B cell (primary cell): ENCODE data around the gene LYSMD2. TPM values are rescaled to one million over a fixed set of nuclear protein-coding genes. Genes with fewer than 3 reads are reported as not detected.
"Not testable (repeated sequence)": the region's sequence is repeated elsewhere in the genome, so short reads cannot be mapped to it uniquely, and the experiment has no call there.

ENCODE experiments used
- ATAC-seq: fragments of 200-7000 bp; cut with Tn5 transposase; one replicate; pipeline ENCODE4 v1.10.0; 2021; ENCODE audit warnings: low read depth, mild to moderate bottlenecking, moderate number of reproducible peaks, moderate library complexity
- CTCF ChIA-PET: fragments of 350-600 bp; sonication (Branson Sonifier 250); formaldehyde crosslinking; loops from one replicate; lab custom pipeline; 2021; ENCODE audit warnings: antibody characterized with exemption, inconsistent platforms; lab: Charles Lee
- POLR2A ChIA-PET: fragments of 350-600 bp; sonication (Branson Sonifier 250); formaldehyde crosslinking; loops from one replicate; lab custom pipeline; 2021; ENCODE audit warnings: antibody characterized with exemption; lab: Charles Lee
- DNase-seq: peaks from one replicate; pipeline ENCODE4 v3.0.0; 2013
- H2AFZ ChIP-seq: 2 replicates; pipeline ENCODE4 v1.6.1; 2012; ENCODE audit warnings: mild to moderate bottlenecking, low read depth, low read length; ENCODE audit not compliant: insufficient read depth, poor library complexity, severe bottlenecking
- H3K27ac ChIP-seq, 2 donors: 1 replicate in 1 of 2; 2 replicates in 1 of 2; pipeline ENCODE4 v1.5.1; 2012 to 2013; ENCODE audit warnings: low read length in 2 of 2, mild to moderate bottlenecking in 2 of 2, moderate library complexity in 1 of 2
- H3K27me3 ChIP-seq, 4 experiments: fragments of 200-600 bp in 1 of 4; sonication (generic) in 1 of 4; replicated peaks in 1 of 4; 1 replicate in 2 of 4; 2 replicates in 2 of 4; pipeline versions ENCODE4 v1.6.1 to v1.7.0; 2013 to 2016; ENCODE audit warnings: low read length in 3 of 4, mild to moderate bottlenecking in 2 of 4, mixed read lengths in 1 of 4, moderate library complexity in 1 of 4; ENCODE audit not compliant: insufficient read depth in 4 of 4, control insufficient read depth in 3 of 4; ENCODE audit errors: control extremely low read depth in 1 of 4
- H3K36me3 ChIP-seq, 2 experiments: replicated peaks in 1 of 2; 1 replicate in 1 of 2; 2 replicates in 1 of 2; pipeline versions ENCODE4 v1.6.1 to v1.7.1; 2013; ENCODE audit warnings: low read length in 1 of 2; ENCODE audit not compliant: insufficient read depth in 2 of 2, control insufficient read depth in 1 of 2; ENCODE audit errors: control extremely low read depth in 1 of 2, extremely low read depth in 1 of 2
- H3K4me1 ChIP-seq, 2 donors: fragments of 200-600 bp in 1 of 2; sonication (generic) in 1 of 2; 1 replicate in 1 of 2; 2 replicates in 1 of 2; pipeline versions ENCODE4 v1.5.1 to v1.6.1; 2013 to 2017; ENCODE audit warnings: low read length in 2 of 2; ENCODE audit not compliant: control insufficient read depth in 2 of 2, insufficient read depth in 2 of 2
- H3K4me2 ChIP-seq: replicated peaks from 2 replicates; pipeline ENCODE3; 2012; ENCODE audit warnings: mild to moderate bottlenecking, low read depth, low read length; ENCODE audit not compliant: poor library complexity, severe bottlenecking
- H3K4me3 ChIP-seq, 5 experiments: fragments of 200-600 bp in 1 of 5; sonication (generic) in 1 of 5; 1 replicate in 3 of 5; 2 replicates in 2 of 5; pipeline versions ENCODE4 v1.5.1 to v1.7.0; 2011 to 2016; ENCODE audit warnings: low read length in 4 of 5, mild to moderate bottlenecking in 4 of 5, low read depth in 2 of 5, control low read depth in 1 of 5, moderate library complexity in 1 of 5; ENCODE audit not compliant: insufficient read depth in 1 of 5; ENCODE audit errors: control extremely low read depth in 1 of 5, extremely low read depth in 1 of 5
- H3K79me2 ChIP-seq: fragments of 200-600 bp; sonication (generic); one replicate; pipeline ENCODE4 v1.6.0; 2016; ENCODE audit warnings: low read length; ENCODE audit not compliant: control insufficient read depth, insufficient read depth
- H3K9ac ChIP-seq: fragments of 200-600 bp; sonication (generic); 2 replicates; pipeline ENCODE4 v1.6.1; 2017; ENCODE audit warnings: mild to moderate bottlenecking, low read length, moderate library complexity
- H3K9me3 ChIP-seq, 3 donors: one replicate each; pipeline versions ENCODE4 v1.6.1 to v1.7.1; 2013; ENCODE audit warnings: low read length in 2 of 3; ENCODE audit not compliant: control insufficient read depth in 2 of 3, insufficient read depth in 1 of 3; ENCODE audit errors: control extremely low read depth in 1 of 3
- H4K20me1 ChIP-seq: 2 replicates; pipeline ENCODE4 v1.6.0; 2012; ENCODE audit warnings: mild to moderate bottlenecking, low read length; ENCODE audit not compliant: insufficient read depth, control insufficient read depth, poor library complexity, severe bottlenecking
- H3K27ac Mint-ChIP-seq: one replicate; pipeline ENCODE4 v1.8.0; 2021; ENCODE audit warnings: mixed read lengths
- H3K27me3 Mint-ChIP-seq: one replicate; pipeline ENCODE4 v1.8.0; 2021; ENCODE audit warnings: mixed read lengths
- H3K4me1 Mint-ChIP-seq: one replicate; pipeline ENCODE4 v1.8.0; 2021; ENCODE audit warnings: mixed read lengths
- H3K4me3 Mint-ChIP-seq: one replicate; pipeline ENCODE4 v1.8.0; 2021; ENCODE audit warnings: mixed read lengths
- H3K9me3 Mint-ChIP-seq: one replicate; pipeline ENCODE4 v1.8.0; 2022; ENCODE audit warnings: mixed read lengths; ENCODE audit not compliant: insufficient read depth
- CTCF ChIP-seq: fragments of 200-600 bp; IDR thresholded peaks from one replicate; pipeline ENCODE4 v1.8.0; 2022; ENCODE audit warnings: antibody characterized with exemption, mild to moderate bottlenecking
- EZH2 ChIP-seq: IDR thresholded peaks from 2 replicates; pipeline ENCODE4 v1.6.1; 2012; ENCODE audit warnings: borderline replicate concordance, low read depth, mild to moderate bottlenecking, moderate library complexity, low read length; ENCODE audit not compliant: insufficient read depth, poor library complexity, severe bottlenecking
- WGBS: methylation state at CpG from one replicate; pipeline ENCODE4 v1.1.5; 2013; ENCODE audit warnings: missing lambda C conversion rate; ENCODE audit not compliant: insufficient coverage; 5-methylcytosine and 5-hydroxymethylcytosine counted together
- intact Hi-C: fragments of 100-400 bp; cut with micrococcal nuclease; formaldehyde crosslinking; loops from one replicate; pipeline ENCODE4 v1.10.0; 2022
- polyA minus RNA-seq: library from RNA; depleted of rRNA, polyadenylated mRNA; stranded (reverse); fragments of >200 nt; gene quantifications from 2 replicates; pipeline ENCODE4 v1.2.3, GENCODE V29; 2012
- polyA plus RNA-seq: library from polyadenylated mRNA; depleted of rRNA; stranded (reverse); fragments of >200 nt; gene quantifications from 2 replicates; pipeline ENCODE4 v1.2.3, GENCODE V29; 2012
- total RNA-seq, 2 donors: library from RNA; stranded (reverse); fragments of 120-200 nt in 1 of 2; gene quantifications; 1 replicate in 1 of 2; 2 replicates in 1 of 2; pipeline versions ENCODE4 v1.2.3 to v1.2.4, GENCODE V29; 2013 to 2022

LYSMD2 gene
- 48.2 and 49.4 TPM in 2 replicates for total RNA-seq
- 51.6 TPM for total RNA-seq (2013)
- 25.1 and 31.0 TPM in 2 replicates for polyA plus RNA-seq
- 24.5 and 32.2 TPM in 2 replicates for polyA minus RNA-seq

- no peaks in the 10 kb centered on the region for H3K27me3 ChIP-seq
- H3K9me3 ChIP-seq = no peaks in the 10 kb centered on the region
- peak within 1 kb of the TSS; percentile 68 to 93 (median 73) for H3K4me3 ChIP-seq
- POLR2A ChIA-PET = interaction anchor here (0.6 to 2.6 kb wide), 3 partner anchors 13 to 44 kb away, joined by 4 to 16 read pairs (median 16); partner anchors contain the start of gene TMOD2
- peak within 1 kb of the TSS; percentile 79 for H3K4me2 ChIP-seq
- peak within 1 kb of the TSS; percentile 98 for H3K4me3 Mint-ChIP-seq
- H3K36me3 ChIP-seq = peaks cover 0 to 15% of the 10 kb centered on the region in 2 experiments
- peak within 1 kb of the TSS; percentile 74 for H2AFZ ChIP-seq
- H3K27me3 Mint-ChIP-seq = no peaks in the 10 kb centered on the region
- intact Hi-C loops = loop anchor here (2.0 to 10.0 kb wide), 4 partner anchors 87 to 937 kb away; partner anchors contain the start of genes AP4E1, ATOSA and TMOD3
- peaks cover 52% of the 10 kb centered on the region for H3K4me1 Mint-ChIP-seq
- no peaks in the 10 kb centered on the region for H3K9me3 Mint-ChIP-seq
- peak within 1 kb of the TSS; percentile 95 for H3K27ac Mint-ChIP-seq
- peaks cover 46 to 51% of the 10 kb centered on the region in 2 donors for H3K4me1 ChIP-seq
- under 1% methylated on average over 66 of the region's 67 CpGs for WGBS
- DNase-seq (peak; percentile 82), ATAC-seq (peak; percentile 67)
- CTCF ChIA-PET = interaction anchor here (0.5 to 10.8 kb wide), 10 partner anchors 9 to 831 kb away, joined by 3 to 133 read pairs (median 6); no protein-coding TSS in a partner anchor
- peak within 1 kb of the TSS; percentile 73 for H3K9ac ChIP-seq
- H3K27ac ChIP-seq = peak within 1 kb of the TSS; percentile 87 to 89
- H3K79me2 ChIP-seq = peaks cover 65% of the 10 kb centered on the region
- TF ChIP-seq CTCF (no peak), EZH2 (no peak)
- H4K20me1 ChIP-seq = no peaks in the 10 kb centered on the region
Observed at GRCh38 chr15:51737522-51738305, at the start of gene LYSMD2. Gene LYSMD2, minus strand, starts transcription at chr15:51737655. Its CDS starts 33 bp downstream, at chr15:51737622.

- H3K9me3 ChIP-seq, H3K4me3 Mint-ChIP-seq, POLR2A ChIA-PET, H3K27me3 ChIP-seq, H3K27me3 Mint-ChIP-seq, H3K79me2 ChIP-seq, H3K4me2 ChIP-seq, H3K27ac Mint-ChIP-seq, H3K4me1 Mint-ChIP-seq, H3K4me1 ChIP-seq, DNase-seq, H2AFZ ChIP-seq, H3K27ac ChIP-seq, H3K4me3 ChIP-seq, H4K20me1 ChIP-seq, intact Hi-C loops, H3K9ac ChIP-seq, ATAC-seq, H3K9me3 Mint-ChIP-seq: not testable (repeated sequence)
- CTCF ChIA-PET = interaction anchor here (0.6 to 2.1 kb wide), 3 partner anchors 11 to 137 kb away, joined by 3 to 14 read pairs (median 6); no protein-coding TSS in a partner anchor
- peaks cover 10 to 30% of the 10 kb centered on the region in 2 experiments for H3K36me3 ChIP-seq
- WGBS = over 99% methylated on average over 9 of the region's 11 CpGs
Observed at GRCh38 chr15:51787130-51787529, 49.7 kb upstream of the LYSMD2 start.
